Cardiac muscle cell (in vitro differentiated cells and primary cell): ENCODE results near the gene HTR1D. TPM values are rescaled to one million over a fixed set of nuclear protein-coding genes. Genes with fewer than 3 reads are reported as not detected.

ENCODE experiments used
- DNase-seq, 2 donors: peaks; one replicate each; pipeline versions ENCODE4 v3.0.0 to v3.0.0-alpha.2; 2010 to 2017; ENCODE audit warnings: low read depth in 1 of 2, low spot score in 1 of 2
- H3K27ac ChIP-seq: fragments of 200-600 bp; sonication (generic); 2 replicates; pipeline ENCODE4 v1.5.1; 2016
- H3K27me3 ChIP-seq: fragments of 200-600 bp; sonication (generic); 2 replicates; pipeline ENCODE4 v1.6.0; 2016; ENCODE audit warnings: control low read depth
- H3K36me3 ChIP-seq: fragments of 200-600 bp; sonication (generic); 2 replicates; pipeline ENCODE4 v1.5.1; 2016; ENCODE audit warnings: control low read depth
- H3K4me1 ChIP-seq: fragments of 200-600 bp; sonication (generic); 2 replicates; pipeline ENCODE4 v1.8.1; 2017; ENCODE audit warnings: low read depth, mild to moderate bottlenecking, mixed run types
- H3K4me3 ChIP-seq: fragments of 200-600 bp; sonication (generic); 2 replicates; pipeline ENCODE4 v1.5.1; 2016; ENCODE audit warnings: mild to moderate bottlenecking
- H3K9me3 ChIP-seq: fragments of 200-600 bp; sonication (generic); 2 replicates; pipeline ENCODE4 v1.5.1; 2017; ENCODE audit warnings: low read depth, mild to moderate bottlenecking, control low read depth
- CTCF ChIP-seq: IDR thresholded peaks from 2 replicates; pipeline ENCODE4 v1.5.1; 2012; ENCODE audit warnings: low read depth, mild to moderate bottlenecking, low read length
- polyA plus RNA-seq: library from polyadenylated mRNA; unstranded; fragments of >200 nt; fragmentation: Nextera tagmentation; extraction: Ambion mirVana; gene quantifications from 2 replicates; pipeline ENCODE4 v1.2.1, GENCODE V29; 2016
- total RNA-seq: library from RNA; depleted of rRNA; stranded (reverse); fragments of >200 nt; gene quantifications from 2 replicates; pipeline ENCODE4 v1.2.3, GENCODE V29; 2016

HTR1D gene
- total and polyA plus RNA-seq, 2 experiments from 2014 or later = 0.09 TPM; not detected in 1

- Histone ChIP-seq H3K9me3 (no peaks in the 10 kb centered on the region), H3K27me3 (no peaks in the 10 kb centered on the region), H3K27ac (peak overlapping the region; percentile 99), H3K4me1 (peaks cover 6% of the 10 kb centered on the region), H3K36me3 (no peaks in the 10 kb centered on the region), H3K4me3 (peak overlapping the region; percentile 78)
- DNase-seq = peak; percentile 61 to 72
- TF ChIP-seq CTCF = no peak
Observed at GRCh38 chr1:23167353-23168078, 49.8 kb downstream of the HTR1D start.

GRCh38 chr1:23166854-23167253, 50.4 kb downstream of the HTR1D start:
- H3K27ac ChIP-seq = peak overlapping the region; percentile 99
- no peak for TF ChIP-seq CTCF
- no peaks in the 10 kb centered on the region for H3K36me3 ChIP-seq

GRCh38 chr1:23163395-23163794, 53.9 kb downstream of the HTR1D start:
- no peaks in the 10 kb centered on the region for H3K36me3 ChIP-seq

More at GRCh38 chr1:23166854-23167253, 50.4 kb downstream of the HTR1D start:
- Histone ChIP-seq H3K9me3 (no peaks in the 10 kb centered on the region), H3K4me3 (peak overlapping the region; percentile 78), H3K4me1 (peaks cover 6% of the 10 kb centered on the region), H3K27me3 (no peaks in the 10 kb centered on the region)
- DNase-seq = no peak

GRCh38 chr1:23159963-23160877, 57.1 kb downstream of the HTR1D start:
- Histone ChIP-seq H3K27me3 (no peaks in the 10 kb centered on the region), H3K36me3 (no peaks in the 10 kb centered on the region), H3K27ac (no peak overlapping the region), H3K4me1 (no peaks in the 10 kb centered on the region), H3K4me3 (no peak overlapping the region), H3K9me3 (no peaks in the 10 kb centered on the region)
- no peak for DNase-seq
- TF ChIP-seq CTCF = no peak

More at GRCh38 chr1:23163395-23163794, 53.9 kb downstream of the HTR1D start:
- Histone ChIP-seq H3K4me3 (no peak overlapping the region), H3K27ac (no peak overlapping the region), H3K9me3 (no peaks in the 10 kb centered on the region), H3K27me3 (no peaks in the 10 kb centered on the region), H3K4me1 (peaks cover 6% of the 10 kb centered on the region)
- TF ChIP-seq CTCF = no peak
- peak in 1 of 2 donors; percentile 21 for DNase-seq

- Histone ChIP-seq H3K4me1 (no peaks in the 10 kb centered on the region), H3K27ac (no peak overlapping the region), H3K4me3 (no peak overlapping the region), H3K36me3 (no peaks in the 10 kb centered on the region), H3K9me3 (no peaks in the 10 kb centered on the region), H3K27me3 (no peaks in the 10 kb centered on the region)
- DNase-seq = peak in 1 of 2 donors; percentile 7
- TF ChIP-seq CTCF = no peak
Observed at GRCh38 chr1:23156940-23157339, 60.4 kb downstream of the HTR1D start.
